ENCODE data around the gene CCDC17. TPM values are rescaled to one million over a fixed set of nuclear protein-coding genes. Genes with fewer than 3 reads are reported as not detected.

CCDC17 gene
- polyA plus RNA-seq, 2 of the 4 experiments (the other 2 are of a cell fraction) = 0.26 to 0.50 TPM

DNA sequence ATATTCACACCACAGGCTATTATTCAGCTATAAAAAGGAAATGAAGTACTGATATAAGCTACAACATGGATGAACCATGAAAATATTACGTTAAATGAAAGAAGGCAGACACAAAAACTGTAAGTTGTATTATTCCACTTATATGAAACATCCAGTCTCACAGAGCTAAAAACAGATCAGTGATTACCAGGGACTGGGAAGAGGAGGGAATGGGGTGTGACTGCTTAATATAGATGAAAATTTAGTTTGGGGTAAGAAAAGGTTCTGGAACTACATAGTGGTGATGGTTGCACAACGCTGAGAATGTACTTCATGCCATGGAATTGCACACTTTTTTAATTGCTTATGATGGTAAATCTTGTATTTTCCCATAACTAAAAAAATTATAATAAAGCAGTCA lies 43.0 kb upstream of the CCDC17 start:
- CTCF ChIA-PET = no interaction called here
- WGBS (ENCODE audit: missing lambda C conversion rate) = 91% methylated on average over 2 of the region's 2 CpGs
- no peak for DNase-seq (ENCODE audit: low read depth in 1 of 2, low spot score in 1 of 2)
- H3K27ac ChIP-seq = no peak overlapping the region
- no peak overlapping the region for H3K4me2 ChIP-seq
- no peak overlapping the region for H3K4me3 ChIP-seq
- POLR2A ChIA-PET = no interaction called here
- FAIRE-seq = no peak
- no peaks in the 10 kb centered on the region for H3K9me3 ChIP-seq
- H3K4me1 ChIP-seq = peaks cover 17% of the 10 kb centered on the region
- ATAC-seq = no peak
- TF ChIP-seq, protein P1, sequence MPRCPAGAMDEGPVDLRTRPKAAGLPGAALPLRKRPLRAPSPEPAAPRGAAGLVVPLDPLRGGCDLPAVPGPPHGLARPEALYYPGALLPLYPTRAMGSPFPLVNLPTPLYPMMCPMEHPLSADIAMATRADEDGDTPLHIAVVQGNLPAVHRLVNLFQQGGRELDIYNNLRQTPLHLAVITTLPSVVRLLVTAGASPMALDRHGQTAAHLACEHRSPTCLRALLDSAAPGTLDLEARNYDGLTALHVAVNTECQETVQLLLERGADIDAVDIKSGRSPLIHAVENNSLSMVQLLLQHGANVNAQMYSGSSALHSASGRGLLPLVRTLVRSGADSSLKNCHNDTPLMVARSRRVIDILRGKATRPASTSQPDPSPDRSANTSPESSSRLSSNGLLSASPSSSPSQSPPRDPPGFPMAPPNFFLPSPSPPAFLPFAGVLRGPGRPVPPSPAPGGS (IDR thresholded peaks at IDR 0.05) = no peak
- no peak for TF ChIP-seq TP53 (CRISPR knock-in tag; IDR thresholded peaks at IDR 0.05)
- TF ChIP-seq PBX3 (IDR thresholded peaks at IDR 0.05) = no peak
- no peak for TF ChIP-seq HES2 (IDR thresholded peaks at IDR 0.05)
- TF ChIP-seq HEYL (CRISPR knock-in tag; IDR thresholded peaks at IDR 0.05) = no peak
- no peak for TF ChIP-seq CHD4 (IDR thresholded peaks at IDR 0.05; ENCODE audit: borderline replicate concordance)
- TF ChIP-seq, protein P2, sequence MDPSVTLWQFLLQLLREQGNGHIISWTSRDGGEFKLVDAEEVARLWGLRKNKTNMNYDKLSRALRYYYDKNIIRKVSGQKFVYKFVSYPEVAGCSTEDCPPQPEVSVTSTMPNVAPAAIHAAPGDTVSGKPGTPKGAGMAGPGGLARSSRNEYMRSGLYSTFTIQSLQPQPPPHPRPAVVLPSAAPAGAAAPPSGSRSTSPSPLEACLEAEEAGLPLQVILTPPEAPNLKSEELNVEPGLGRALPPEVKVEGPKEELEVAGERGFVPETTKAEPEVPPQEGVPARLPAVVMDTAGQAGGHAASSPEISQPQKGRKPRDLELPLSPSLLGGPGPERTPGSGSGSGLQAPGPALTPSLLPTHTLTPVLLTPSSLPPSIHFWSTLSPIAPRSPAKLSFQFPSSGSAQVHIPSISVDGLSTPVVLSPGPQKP (IDR thresholded peaks at IDR 0.05; ENCODE audit: low read depth, low read length) = no peak
- no peak for TF ChIP-seq ZC3H11A (IDR thresholded peaks at IDR 0.05)
- TF ChIP-seq HOXB5 (CRISPR knock-in tag; IDR thresholded peaks at IDR 0.05) = no peak
- no peak for TF ChIP-seq HOXB13 (CRISPR knock-in tag; IDR thresholded peaks at IDR 0.05; ENCODE audit: low read depth)

DNA sequence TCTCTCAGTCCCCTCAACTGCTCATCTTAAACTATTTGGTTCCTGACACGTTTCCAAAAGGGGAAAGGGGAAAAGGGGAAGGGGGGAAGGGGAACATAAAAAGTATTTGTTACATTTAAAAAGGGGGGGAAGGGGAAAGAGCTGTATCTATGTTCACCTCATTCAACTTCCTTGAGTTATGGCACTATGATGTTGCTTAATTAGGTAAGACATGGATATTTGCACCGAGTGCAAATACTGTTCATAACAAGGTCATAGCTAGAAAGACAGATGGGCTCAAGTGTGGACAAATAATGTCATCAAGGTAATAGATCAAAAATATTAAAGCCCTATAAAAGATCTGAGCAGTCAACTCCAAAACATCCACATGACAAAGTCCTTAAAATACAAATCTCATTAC lies 36.5 kb upstream of the CCDC17 start:
- TF ChIP-seq NFE2L2 (conservative IDR thresholded peaks at IDR 0.05; ENCODE audit: low read length) (no peak), ZC3H11A (IDR thresholded peaks at IDR 0.05) (no peak), HEYL (CRISPR knock-in tag; IDR thresholded peaks at IDR 0.05) (no peak), RARB (CRISPR knock-in tag; IDR thresholded peaks at IDR 0.05) (no peak), GATA3 (IDR thresholded peaks at IDR 0.05; ENCODE audit: borderline replicate concordance) (no peak), MYC (IDR thresholded peaks at IDR 0.05; ENCODE audit: borderline replicate concordance, low read length) (no peak), RCOR1 (IDR thresholded peaks at IDR 0.05; ENCODE audit: low read depth, low read length) (no peak), CTCF (IDR thresholded peaks at IDR 0.05) (no peak), RAD21 (conservative IDR thresholded peaks at IDR 0.05 in 1 of 2, IDR thresholded peaks at IDR 0.05 in 1 of 2) (no peak), REST (IDR thresholded peaks at IDR 0.05) (no peak), MAFK (IDR thresholded peaks at IDR 0.05; ENCODE audit: partially characterized antibody) (no peak), CBX8 (IDR thresholded peaks at IDR 0.05) (no peak)
- TF ChIP-seq, protein P3, sequence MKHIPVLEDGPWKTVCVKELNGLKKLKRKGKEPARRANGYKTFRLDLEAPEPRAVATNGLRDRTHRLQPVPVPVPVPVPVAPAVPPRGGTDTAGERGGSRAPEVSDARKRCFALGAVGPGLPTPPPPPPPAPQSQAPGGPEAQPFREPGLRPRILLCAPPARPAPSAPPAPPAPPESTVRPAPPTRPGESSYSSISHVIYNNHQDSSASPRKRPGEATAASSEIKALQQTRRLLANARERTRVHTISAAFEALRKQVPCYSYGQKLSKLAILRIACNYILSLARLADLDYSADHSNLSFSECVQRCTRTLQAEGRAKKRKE (CRISPR knock-in tag; IDR thresholded peaks at IDR 0.05; ENCODE audit: low read depth) = no peak
- Histone ChIP-seq H3K4me3 (no peak overlapping the region), H3K4me2 (no peak overlapping the region), H3K9me3 (no peaks in the 10 kb centered on the region), H3K27ac (no peak overlapping the region), H3K4me1 (no peaks in the 10 kb centered on the region)
- POLR2A ChIA-PET = no interaction called here
- FAIRE-seq (no peak), DNase-seq (ENCODE audit: low read depth in 1 of 2, low spot score in 1 of 2) (no peak), ATAC-seq (no peak)
- 74% methylated on average over 2 of the region's 2 CpGs for whole genome bisulfite sequencing (ENCODE audit: missing lambda C conversion rate)
- CTCF ChIA-PET = interaction anchor here (1.1 to 1.5 kb wide), 2 partner anchors 17 to 184 kb away, joined by 3 to 4 read pairs; no protein-coding TSS in a partner anchor

All from A549 (cell line).